Measurements from ENCODE around the gene GRM7.

GRCh38 chr3:7667774-7668173 is 806.9 kb downstream of the GRM7 start:
- TF ChIP-seq POLR2A (IDR thresholded peaks at IDR 0.05) = no peak
- no peak for TF ChIP-seq CTCF (IDR thresholded peaks at IDR 0.05)
